Right renal pelvis (tissue), 4 donors: Measurements from ENCODE around the gene COA1. TPM values are rescaled to one million over a fixed set of nuclear protein-coding genes. Genes with fewer than 3 reads are reported as not detected.
A peak's percentile ranks its signal among the peaks of the same experiment; 100 is the strongest.
"Not testable (repeated sequence)": the region's sequence is repeated elsewhere in the genome, so short reads cannot be mapped to it uniquely, and the experiment has no call there.

Experiments
- DNase-seq, 4 donors: peaks; one replicate each; pipeline ENCODE4 v3.0.0-alpha.2; 2013; ENCODE audit warnings: low read depth in 4 of 4, low spot score in 3 of 4, missing footprints in 1 of 4
- polyA plus RNA-seq, 4 donors: library from polyadenylated mRNA; unstranded; fragments of 120-200 nt; gene quantifications; one replicate each; pipeline ENCODE4 v1.2.1, GENCODE V29; 2013; ENCODE audit not compliant: insufficient read length in 4 of 4

COA1 gene
- polyA plus RNA-seq, 4 donors: 64.0 to 73.5 (median 69.8) TPM

GRCh38 chr7:43637114-43637806 is 92.1 kb downstream of the COA1 start:
- DNase-seq: no peak

- no peak for DNase-seq
These were observed 93.2 kb downstream of the COA1 start for GRCh38 chr7:43636093-43636492.

- DNase-seq: no peak
These were observed 94.9 kb downstream of the COA1 start for GRCh38 chr7:43634384-43634783.

GRCh38 chr7:43632746-43633145 is 96.6 kb downstream of the COA1 start:
- no peak for DNase-seq

- DNase-seq: no peak
These were observed 97.8 kb downstream of the COA1 start for GRCh38 chr7:43631559-43631958.

GRCh38 chr7:43630482-43630881 is 98.8 kb downstream of the COA1 start:
- no peak for DNase-seq

GRCh38 chr7:43629857-43630256 is 99.5 kb downstream of the COA1 start:
- DNase-seq: no peak

GRCh38 chr7:43628431-43628830 is 100.9 kb downstream of the COA1 start:
- no peak for DNase-seq

GRCh38 chr7:43627798-43628197 is 101.5 kb downstream of the COA1 start:
- DNase-seq: not testable (repeated sequence)

GRCh38 chr7:43626695-43627094 is 102.6 kb downstream of the COA1 start:
- DNase-seq: no peak

- DNase-seq: no peak
These were observed 103.3 kb downstream of the COA1 start for GRCh38 chr7:43625980-43626379.

- DNase-seq: no peak
These were observed 103.9 kb downstream of the COA1 start for GRCh38 chr7:43625453-43625852.

GRCh38 chr7:43624156-43624555 is 105.2 kb downstream of the COA1 start:
- no peak for DNase-seq

- DNase-seq: no peak
These were observed 107.4 kb downstream of the COA1 start for GRCh38 chr7:43621729-43622448.

- no peak for DNase-seq
These were observed 109.9 kb downstream of the COA1 start for GRCh38 chr7:43619213-43620012.

- DNase-seq: peak in 2 of 4 donors; percentile 5 to 12
These were observed 111.2 kb downstream of the COA1 start for GRCh38 chr7:43618073-43618472.

GRCh38 chr7:43616977-43617376 is 112.3 kb downstream of the COA1 start:
- no peak for DNase-seq

- DNase-seq: no peak
These were observed 113.7 kb downstream of the COA1 start for GRCh38 chr7:43615558-43616145.

GRCh38 chr7:43612599-43613589 is 116.4 kb downstream of the COA1 start:
- DNase-seq: no peak

GRCh38 chr7:43612128-43612527 is 117.2 kb downstream of the COA1 start:
- DNase-seq: no peak
